Prostate gland (tissue), 2 donors: ENCODE measurements around the gene KRT2. TPM values are rescaled to one million over a fixed set of nuclear protein-coding genes. Genes with fewer than 3 reads are reported as not detected.

ENCODE experiments used
- DNase-seq: peaks from one replicate; pipeline ENCODE4 v3.0.0-alpha.2; 2019; ENCODE audit warnings: low spot score
- H3K27ac ChIP-seq, 2 donors: fragments of 200-600 bp; sonication (generic); 2 replicates each; pipeline ENCODE4 v1.5.1; 2017 to 2019
- H3K27me3 ChIP-seq: fragments of 200-600 bp; sonication (generic); replicated peaks from 2 replicates; pipeline ENCODE4 v1.5.1; 2019; ENCODE audit not compliant: insufficient read depth
- H3K36me3 ChIP-seq, 2 donors: fragments of 200-600 bp; sonication (generic); 1 replicate in 1 of 2; 2 replicates in 1 of 2; pipeline versions ENCODE4 v1.5.1 to v1.8.1; 2017 to 2019
- H3K4me1 ChIP-seq: fragments of 200-600 bp; sonication (generic); replicated peaks from 2 replicates; pipeline ENCODE4 v1.5.1; 2019
- H3K4me3 ChIP-seq, 2 donors: fragments of 200-600 bp; sonication (generic); 2 replicates each; pipeline ENCODE4 v1.5.1; 2017 to 2019
- H3K9me3 ChIP-seq: fragments of 200-600 bp; sonication (generic); 2 replicates; pipeline ENCODE4 v1.5.1; 2017
- CTCF ChIP-seq, 4 experiments: fragments of 200-600 bp in 2 of 4; fragments of 450-650 bp in 2 of 4; sonication (generic) in 2 of 4; IDR thresholded peaks; 1 replicate in 3 of 4; 2 replicates in 1 of 4; pipeline ENCODE4 v1.5.1; 2016 to 2019; ENCODE audit warnings: antibody characterized with exemption in 4 of 4, mild to moderate bottlenecking in 2 of 4, moderate library complexity in 2 of 4
- POLR2A ChIP-seq: fragments of 450-650 bp; IDR thresholded peaks from one replicate; pipeline ENCODE4 v1.6.1; 2016; ENCODE audit warnings: antibody characterized with exemption, mild to moderate bottlenecking
- POLR2AphosphoS5 ChIP-seq: sonication (generic); formaldehyde crosslinking; IDR thresholded peaks from one replicate; pipeline ENCODE4 v1.6.1; 2017; ENCODE audit warnings: antibody characterized with exemption
- WGBS: methylation state at CpG from one replicate; pipeline ENCODE4 v1.1.5; 2018; 5-methylcytosine and 5-hydroxymethylcytosine counted together
- intact Hi-C: fragments of 100-400 bp; cut with DNase I; formaldehyde crosslinking; loops from one replicate; pipeline ENCODE4 v1.14.2; 2022
- total RNA-seq, 2 donors: library from RNA; depleted of rRNA; stranded (reverse); fragments of >200 nt; gene quantifications; one replicate each; pipeline ENCODE4 v1.1.0, GENCODE V29; 2016

The KRT2 gene
- total RNA-seq, 2 donors from 2014 or later = 0.41 to 5.1 TPM

- Histone ChIP-seq H3K4me3 (no peak overlapping the region), H3K27me3 (no peaks in the 10 kb centered on the region), H3K36me3 (no peaks in the 10 kb centered on the region), H3K4me1 (no peaks in the 10 kb centered on the region), H3K27ac (no peak overlapping the region), H3K9me3 (no peaks in the 10 kb centered on the region)
- 83% methylated on average over 10 of the region's 10 CpGs for WGBS
- no peak for DNase-seq
- TF ChIP-seq POLR2A = no peak
- TF ChIP-seq CTCF (IDR thresholded peaks at IDR 0.05) = no peak
- TF ChIP-seq POLR2AphosphoS5 = no peak
- intact Hi-C loops = no loop called here
These were observed 37.4 kb downstream of the KRT2 start for GRCh38 chr12:52614381-52615207.

GRCh38 chr12:52613384-52614030, 38.5 kb downstream of the KRT2 start:
- no peak overlapping the region for H3K4me3 ChIP-seq
- intact Hi-C loops = no loop called here
- no peaks in the 10 kb centered on the region for H3K27me3 ChIP-seq
- no peaks in the 10 kb centered on the region for H3K4me1 ChIP-seq
- no peaks in the 10 kb centered on the region for H3K36me3 ChIP-seq
- no peak for TF ChIP-seq CTCF (IDR thresholded peaks at IDR 0.05)
- no peak for TF ChIP-seq POLR2AphosphoS5
- no peak for TF ChIP-seq POLR2A
- DNase-seq = no peak
- WGBS = 97% methylated on average over 9 of the region's 9 CpGs
- H3K9me3 ChIP-seq = no peaks in the 10 kb centered on the region
- H3K27ac ChIP-seq = no peak overlapping the region

- Histone ChIP-seq H3K4me3 (no peak overlapping the region), H3K27ac (no peak overlapping the region), H3K27me3 (no peaks in the 10 kb centered on the region), H3K4me1 (no peaks in the 10 kb centered on the region), H3K9me3 (no peaks in the 10 kb centered on the region), H3K36me3 (no peaks in the 10 kb centered on the region)
- intact Hi-C loops = no loop called here
- TF ChIP-seq CTCF (IDR thresholded peaks at IDR 0.05) (no peak), POLR2AphosphoS5 (no peak), POLR2A (no peak)
- WGBS = 87% methylated on average over 5 of the region's 5 CpGs
- DNase-seq = no peak
These were observed 39.3 kb downstream of the KRT2 start for GRCh38 chr12:52612431-52613383.

GRCh38 chr12:52611080-52611468, 40.9 kb downstream of the KRT2 start:
- H3K27me3 ChIP-seq = no peaks in the 10 kb centered on the region
- no peaks in the 10 kb centered on the region for H3K9me3 ChIP-seq
- intact Hi-C loops = no loop called here
- no peaks in the 10 kb centered on the region for H3K4me1 ChIP-seq
- no peaks in the 10 kb centered on the region for H3K36me3 ChIP-seq
- TF ChIP-seq CTCF (IDR thresholded peaks at IDR 0.05) (no peak), POLR2A (no peak), POLR2AphosphoS5 (no peak)
- no peak for DNase-seq
- WGBS = 95% methylated on average over 6 of the region's 6 CpGs
- no peak overlapping the region for H3K4me3 ChIP-seq
- H3K27ac ChIP-seq = no peak overlapping the region
